HG03571 (cell line): ENCODE data around the gene EEPD1.
"Not testable (repeated sequence)": the region's sequence is repeated elsewhere in the genome, so short reads cannot be mapped to it uniquely, and the experiment has no call there.

Experiments used
- ATAC-seq: cut with Tn5 transposase; IDR thresholded peaks from one replicate; pipeline ENCODE4 v1.9.1; 2021; ENCODE audit not compliant: unreplicated experiment

The EEPD1 gene

GRCh38 chr7:36128448-36129047 lies 24.5 kb upstream of the EEPD1 start:
- no peak for ATAC-seq

- no peak for ATAC-seq
These were observed 24.0 kb upstream of the EEPD1 start for GRCh38 chr7:36129048-36129534.

GRCh38 chr7:36130236-36130945 lies 22.7 kb upstream of the EEPD1 start:
- no peak for ATAC-seq

- ATAC-seq = no peak
These were observed 22.0 kb upstream of the EEPD1 start for GRCh38 chr7:36131026-36131425.

- ATAC-seq = no peak
These were observed 21.6 kb upstream of the EEPD1 start for GRCh38 chr7:36131499-36131898.

GRCh38 chr7:36132012-36132411 lies 21.0 kb upstream of the EEPD1 start:
- ATAC-seq = no peak

GRCh38 chr7:36135700-36136099 lies 17.4 kb upstream of the EEPD1 start:
- no peak for ATAC-seq

GRCh38 chr7:36137258-36137657 lies 15.8 kb upstream of the EEPD1 start:
- no peak for ATAC-seq

GRCh38 chr7:36137754-36138153 lies 15.3 kb upstream of the EEPD1 start:
- ATAC-seq = no peak

- ATAC-seq = no peak
These were observed 14.8 kb upstream of the EEPD1 start for GRCh38 chr7:36138209-36138608.

GRCh38 chr7:36141351-36141750 lies 11.7 kb upstream of the EEPD1 start:
- no peak for ATAC-seq

GRCh38 chr7:36141850-36142249 lies 11.2 kb upstream of the EEPD1 start:
- ATAC-seq = no peak

- no peak for ATAC-seq
These were observed 8.9 kb upstream of the EEPD1 start for GRCh38 chr7:36144189-36144588.

- ATAC-seq = no peak
These were observed 7.4 kb upstream of the EEPD1 start for GRCh38 chr7:36145686-36146085.

- no peak for ATAC-seq
These were observed 5.7 kb upstream of the EEPD1 start for GRCh38 chr7:36147361-36147760.

GRCh38 chr7:36148422-36149065 lies 4.5 kb upstream of the EEPD1 start:
- no peak for ATAC-seq

GRCh38 chr7:36149240-36149639 lies 3.8 kb upstream of the EEPD1 start:
- ATAC-seq = not testable (repeated sequence)

GRCh38 chr7:36149694-36150452 lies 3.2 kb upstream of the EEPD1 start:
- ATAC-seq = no peak

GRCh38 chr7:36151921-36152755 lies 916 bp upstream of the EEPD1 start:
- ATAC-seq = no peak

- ATAC-seq = peak; percentile 19
These were observed 580 bp downstream of the EEPD1 start for GRCh38 chr7:36153571-36154097.
